SJSA1 (cell line): Measurements from ENCODE around the gene C16orf87. TPM values are rescaled to one million over a fixed set of nuclear protein-coding genes. Genes with fewer than 3 reads are reported as not detected.

ENCODE experiments used
- DNase-seq, 2 experiments: peaks; one replicate each; pipeline ENCODE4 v3.0.0-alpha.2; 2015 to 2020; ENCODE audit warnings: low spot score in 2 of 2, low read depth in 1 of 2
- H3K27ac ChIP-seq: fragments of 250-450 bp; sonication (Bioruptor Pico); 2 replicates; pipeline ENCODE4 v1.5.1; 2020; ENCODE audit warnings: mild to moderate bottlenecking, moderate library complexity
- H3K27me3 ChIP-seq: fragments of 250-450 bp; sonication (Bioruptor Pico); replicated peaks from 2 replicates; pipeline ENCODE4 v1.5.1; 2020; ENCODE audit warnings: mild to moderate bottlenecking, moderate library complexity
- H3K36me3 ChIP-seq: fragments of 250-450 bp; sonication (Bioruptor Pico); 2 replicates; pipeline ENCODE4 v1.5.1; 2020; ENCODE audit warnings: mild to moderate bottlenecking
- H3K4me1 ChIP-seq: fragments of 250-450 bp; sonication (Bioruptor Pico); replicated peaks from 2 replicates; pipeline ENCODE4 v1.6.1; 2021; ENCODE audit warnings: mild to moderate bottlenecking
- H3K4me3 ChIP-seq: fragments of 250-450 bp; sonication (Bioruptor Pico); 2 replicates; pipeline ENCODE4 v1.5.1; 2020; ENCODE audit warnings: mild to moderate bottlenecking
- H3K9me3 ChIP-seq: fragments of 250-450 bp; sonication (Bioruptor Pico); replicated peaks from 2 replicates; pipeline ENCODE4 v1.5.1; 2020; ENCODE audit warnings: mild to moderate bottlenecking
- total RNA-seq: library from RNA; depleted of rRNA; stranded (reverse); fragments of >200 nt; shearing (Covaris generic); gene quantifications from 2 replicates; pipeline ENCODE4 v1.2.3, GENCODE V29; 2014

Gene C16orf87
- total RNA-seq, 1 experiment from 2014 or later: 33.9 TPM

- H3K36me3 ChIP-seq: peaks cover 11% of the 10 kb centered on the region
- 0 out of 2 replicates have a peak, but pooled peaks cover 2% of the 10 kb centered on the region for H3K9me3 ChIP-seq
- DNase-seq: no peak
- H3K4me1 ChIP-seq: peaks cover 4% of the 10 kb centered on the region; the same call in 1 of the 2 replicates
- no peak overlapping the region for H3K4me3 ChIP-seq
- H3K27ac ChIP-seq: no peak overlapping the region
- H3K27me3 ChIP-seq: no peaks in the 10 kb centered on the region
Observed at GRCh38 chr16:46832757-46833459, 1.9 kb upstream of the C16orf87 start.

GRCh38 chr16:46830417-46830901 lies 521 bp downstream of the C16orf87 start:
- no peak for DNase-seq
- H3K36me3 ChIP-seq: peaks cover 11% of the 10 kb centered on the region
- H3K27me3 ChIP-seq: no peaks in the 10 kb centered on the region
- peak overlapping the region; percentile 90 for H3K4me3 ChIP-seq
- 0 out of 2 replicates have a peak, but pooled peaks cover 2% of the 10 kb centered on the region for H3K9me3 ChIP-seq
- peaks cover 14% of the 10 kb centered on the region for H3K4me1 ChIP-seq
- peak overlapping the region; percentile 71 for H3K27ac ChIP-seq

GRCh38 chr16:46828943-46829342 lies 2.0 kb downstream of the C16orf87 start:
- Histone ChIP-seq H3K4me1 (peaks cover 14% of the 10 kb centered on the region), H3K4me3 (no peak overlapping the region), H3K9me3 (0 out of 2 replicates have a peak, but pooled peaks cover 2% of the 10 kb centered on the region), H3K36me3 (peaks cover 11% of the 10 kb centered on the region), H3K27me3 (no peaks in the 10 kb centered on the region), H3K27ac (no peak overlapping the region)
- DNase-seq: no peak

- Histone ChIP-seq H3K36me3 (peaks cover 14% of the 10 kb centered on the region), H3K9me3 (0 out of 2 replicates have a peak, but pooled peaks cover 2% of the 10 kb centered on the region), H3K27ac (no peak overlapping the region), H3K4me3 (no peak overlapping the region), H3K27me3 (no peaks in the 10 kb centered on the region), H3K4me1 (peaks cover 14% of the 10 kb centered on the region)
- no peak for DNase-seq
Observed at GRCh38 chr16:46828292-46828691, 2.7 kb downstream of the C16orf87 start.

- H3K27me3 ChIP-seq: no peaks in the 10 kb centered on the region
- H3K27ac ChIP-seq: no peak overlapping the region
- H3K36me3 ChIP-seq: peaks cover 19% of the 10 kb centered on the region
- peaks cover 31% of the 10 kb centered on the region for H3K4me1 ChIP-seq
- H3K9me3 ChIP-seq: 0 out of 2 replicates have a peak, but pooled peaks cover 2% of the 10 kb centered on the region
- DNase-seq: no peak
- no peak overlapping the region for H3K4me3 ChIP-seq
Observed at GRCh38 chr16:46826631-46827030, 4.3 kb downstream of the C16orf87 start.

GRCh38 chr16:46822270-46822669 lies 8.7 kb downstream of the C16orf87 start:
- Histone ChIP-seq H3K36me3 (peaks cover 21% of the 10 kb centered on the region), H3K27ac (peak overlapping the region; percentile 28)

GRCh38 chr16:46817961-46818360 lies 13.0 kb downstream of the C16orf87 start:
- DNase-seq: no peak
- Histone ChIP-seq H3K36me3 (peaks cover 24% of the 10 kb centered on the region), H3K4me1 (peaks cover 20% of the 10 kb centered on the region), H3K27me3 (no peaks in the 10 kb centered on the region), H3K27ac (no peak overlapping the region), H3K9me3 (peaks cover 4% of the 10 kb centered on the region), H3K4me3 (no peak overlapping the region)

More at GRCh38 chr16:46822270-46822669, 8.7 kb downstream of the C16orf87 start:
- no peak overlapping the region for H3K4me3 ChIP-seq
- H3K4me1 ChIP-seq: peaks cover 33% of the 10 kb centered on the region
- peak in 1 of 2 experiments; percentile 50 for DNase-seq
- no peaks in the 10 kb centered on the region for H3K9me3 ChIP-seq
- H3K27me3 ChIP-seq: no peaks in the 10 kb centered on the region

- DNase-seq: no peak
- Histone ChIP-seq H3K4me1 (0 out of 2 replicates have a peak, but pooled peaks cover 5% of the 10 kb centered on the region), H3K4me3 (no peak overlapping the region), H3K27ac (no peak overlapping the region), H3K9me3 (peaks cover 4% of the 10 kb centered on the region), H3K36me3 (peaks cover 14% of the 10 kb centered on the region), H3K27me3 (no peaks in the 10 kb centered on the region)
Observed at GRCh38 chr16:46814790-46815189, 16.2 kb downstream of the C16orf87 start.

GRCh38 chr16:46813611-46814010 lies 17.4 kb downstream of the C16orf87 start:
- H3K27me3 ChIP-seq: no peaks in the 10 kb centered on the region
- DNase-seq: no peak
- H3K9me3 ChIP-seq: peaks cover 4% of the 10 kb centered on the region
- H3K4me3 ChIP-seq: no peak overlapping the region
- peaks cover 8% of the 10 kb centered on the region for H3K36me3 ChIP-seq
- 0 out of 2 replicates have a peak, but pooled peaks cover 5% of the 10 kb centered on the region for H3K4me1 ChIP-seq
- no peak overlapping the region for H3K27ac ChIP-seq

- no peaks in the 10 kb centered on the region for H3K27me3 ChIP-seq
- DNase-seq: no peak
- H3K4me1 ChIP-seq: 0 out of 2 replicates have a peak, but pooled peaks cover 2% of the 10 kb centered on the region
- no peak overlapping the region for H3K4me3 ChIP-seq
- no peak overlapping the region for H3K27ac ChIP-seq
- peaks cover 8% of the 10 kb centered on the region for H3K36me3 ChIP-seq
- H3K9me3 ChIP-seq: peaks cover 4% of the 10 kb centered on the region
Observed at GRCh38 chr16:46812781-46813540, 18.0 kb downstream of the C16orf87 start.

GRCh38 chr16:46811682-46812081 lies 19.3 kb downstream of the C16orf87 start:
- H3K27ac ChIP-seq: no peak overlapping the region
- H3K4me3 ChIP-seq: no peak overlapping the region
- peaks cover 4% of the 10 kb centered on the region for H3K9me3 ChIP-seq
- no peaks in the 10 kb centered on the region for H3K4me1 ChIP-seq
- H3K27me3 ChIP-seq: no peaks in the 10 kb centered on the region
- peaks cover 11% of the 10 kb centered on the region for H3K36me3 ChIP-seq
- DNase-seq: no peak

- Histone ChIP-seq H3K27ac (no peak overlapping the region), H3K27me3 (no peaks in the 10 kb centered on the region), H3K36me3 (peaks cover 12% of the 10 kb centered on the region), H3K4me3 (no peak overlapping the region), H3K4me1 (no peaks in the 10 kb centered on the region), H3K9me3 (no peaks in the 10 kb centered on the region)
- no peak for DNase-seq
Observed at GRCh38 chr16:46808997-46809396, 22.0 kb downstream of the C16orf87 start.

- no peak for DNase-seq
- peaks cover 16% of the 10 kb centered on the region for H3K36me3 ChIP-seq
- no peak overlapping the region for H3K27ac ChIP-seq
- no peaks in the 10 kb centered on the region for H3K27me3 ChIP-seq
- H3K4me1 ChIP-seq: no peaks in the 10 kb centered on the region
- H3K4me3 ChIP-seq: no peak overlapping the region
- H3K9me3 ChIP-seq: no peaks in the 10 kb centered on the region
Observed at GRCh38 chr16:46807336-46807735, 23.6 kb downstream of the C16orf87 start.

- Histone ChIP-seq H3K9me3 (no peaks in the 10 kb centered on the region), H3K27ac (no peak overlapping the region), H3K4me3 (no peak overlapping the region), H3K36me3 (peaks cover 16% of the 10 kb centered on the region), H3K27me3 (no peaks in the 10 kb centered on the region), H3K4me1 (no peaks in the 10 kb centered on the region)
- DNase-seq: no peak
Observed at GRCh38 chr16:46803373-46803772, 27.6 kb downstream of the C16orf87 start.
